ENCODE results near the gene NUDT4. TPM values are rescaled to one million over a fixed set of nuclear protein-coding genes. Genes with fewer than 3 reads are reported as not detected.
A peak's percentile ranks its signal among the peaks of the same experiment; 100 is the strongest.

The NUDT4 gene
- total and polyA plus RNA-seq, 2 of the 4 experiments (the other 2 are of a cell fraction), result 23.6 to 25.6 TPM

DNA sequence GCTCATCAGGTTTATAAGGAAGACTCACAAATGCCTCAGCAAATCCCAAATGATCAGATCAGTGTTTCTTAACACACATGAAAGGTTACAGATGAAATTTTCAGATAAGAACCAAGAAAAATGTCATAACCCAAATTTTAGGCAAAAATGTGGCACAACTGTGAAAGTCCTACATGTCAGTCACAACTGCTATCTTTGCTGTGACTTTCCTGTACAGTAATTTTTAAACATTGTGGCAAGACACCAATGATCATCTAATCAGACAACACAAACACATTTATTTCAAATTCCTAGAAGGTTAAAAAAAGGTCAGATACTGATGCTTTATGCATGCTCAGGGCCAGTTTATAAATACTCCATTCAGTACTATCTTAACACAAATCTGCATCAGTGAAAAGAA, 31.1 kb downstream of the NUDT4 start:
- no peak overlapping the region for H2BK120ac ChIP-seq (ENCODE audit: low read depth, low read length)
- H2AK5ac ChIP-seq (ENCODE audit: low read depth, low read length), result no peak overlapping the region
- H4K8ac ChIP-seq (ENCODE audit: low read depth in 2 of 2, low read length in 2 of 2), result no peak overlapping the region
- no peaks in the 10 kb centered on the region for H3K9me3 ChIP-seq (ENCODE audit: control insufficient read depth, insufficient read depth, low read length)
- intact Hi-C loops (cut with micrococcal nuclease), result no loop called here
- no peak overlapping the region for H4K5ac ChIP-seq (ENCODE audit: low read depth, low read length)
- H2BK15ac ChIP-seq (ENCODE audit: low read depth, low read length), result no peak overlapping the region
- H2BK20ac ChIP-seq (ENCODE audit: low read depth, low read length), result no peak overlapping the region
- ATAC-seq (ENCODE audit: low read depth), result no peak
- no peak overlapping the region for H3K9ac ChIP-seq (ENCODE audit: low read depth, low read length)
- no peak overlapping the region for H3K4ac ChIP-seq (ENCODE audit: low read depth, low read length)
- TF ChIP-seq SMC3 (IDR thresholded peaks at IDR 0.05; ENCODE audit: low read depth, low read length), result no peak
- TF ChIP-seq MAZ (IDR thresholded peaks at IDR 0.05; ENCODE audit: borderline replicate concordance, low read depth, low read length), result no peak
- no peak for TF ChIP-seq RAD21 (IDR thresholded peaks at IDR 0.05; ENCODE audit: low read length)
- no peak for TF ChIP-seq RCOR1 (IDR thresholded peaks at IDR 0.05; ENCODE audit: insufficient replicate concordance, low read length)
- no peak for TF ChIP-seq POLR2A (IDR thresholded peaks at IDR 0.05; ENCODE audit: low read depth, low read length)
- TF ChIP-seq RFX5 (IDR thresholded peaks at IDR 0.05; ENCODE audit: low read depth, low read length), result no peak
- TF ChIP-seq MAFK (IDR thresholded peaks at IDR 0.05; ENCODE audit: low read depth, low read length), result no peak
- TF ChIP-seq ELK1 (IDR thresholded peaks at IDR 0.05; ENCODE audit: borderline replicate concordance, low read depth, low read length), result no peak
- TF ChIP-seq FOS (IDR thresholded peaks at IDR 0.05; ENCODE audit: low read depth, low read length), result no peak
- TF ChIP-seq NFE2L2 (IDR thresholded peaks at IDR 0.05; ENCODE audit: low read depth, low read length), result no peak
- TF ChIP-seq CEBPB (IDR thresholded peaks at IDR 0.05; ENCODE audit: low read depth, low read length), result no peak
- no peak for TF ChIP-seq CHD1 (IDR thresholded peaks at IDR 0.05; ENCODE audit: low read depth, low read length)
- TF ChIP-seq USF2 (IDR thresholded peaks at IDR 0.05; ENCODE audit: low read depth, low read length), result no peak
- no peak for TF ChIP-seq BHLHE40 (IDR thresholded peaks at IDR 0.05; ENCODE audit: low read depth, low read length)
- TF ChIP-seq, protein P1, sequence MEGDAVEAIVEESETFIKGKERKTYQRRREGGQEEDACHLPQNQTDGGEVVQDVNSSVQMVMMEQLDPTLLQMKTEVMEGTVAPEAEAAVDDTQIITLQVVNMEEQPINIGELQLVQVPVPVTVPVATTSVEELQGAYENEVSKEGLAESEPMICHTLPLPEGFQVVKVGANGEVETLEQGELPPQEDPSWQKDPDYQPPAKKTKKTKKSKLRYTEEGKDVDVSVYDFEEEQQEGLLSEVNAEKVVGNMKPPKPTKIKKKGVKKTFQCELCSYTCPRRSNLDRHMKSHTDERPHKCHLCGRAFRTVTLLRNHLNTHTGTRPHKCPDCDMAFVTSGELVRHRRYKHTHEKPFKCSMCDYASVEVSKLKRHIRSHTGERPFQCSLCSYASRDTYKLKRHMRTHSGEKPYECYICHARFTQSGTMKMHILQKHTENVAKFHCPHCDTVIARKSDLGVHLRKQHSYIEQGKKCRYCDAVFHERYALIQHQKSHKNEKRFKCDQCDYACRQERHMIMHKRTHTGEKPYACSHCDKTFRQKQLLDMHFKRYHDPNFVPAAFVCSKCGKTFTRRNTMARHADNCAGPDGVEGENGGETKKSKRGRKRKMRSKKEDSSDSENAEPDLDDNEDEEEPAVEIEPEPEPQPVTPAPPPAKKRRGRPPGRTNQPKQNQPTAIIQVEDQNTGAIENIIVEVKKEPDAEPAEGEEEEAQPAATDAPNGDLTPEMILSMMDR (conservative IDR thresholded peaks at IDR 0.05; ENCODE audit: low read depth, low read length), result no peak
- no peak for TF ChIP-seq MXI1 (IDR thresholded peaks at IDR 0.05; ENCODE audit: borderline replicate concordance, low read depth, low read length)
- H3K56ac ChIP-seq (ENCODE audit: extremely low read depth, insufficient read depth, low read length), result no peak overlapping the region
- H3K23ac ChIP-seq (ENCODE audit: low read depth, low read length), result no peak overlapping the region
- dilution Hi-C loops (cut with HindIII; ENCODE audit: low sequenced_read_pairs, unreplicated experiment), result no loop called here
- no peak overlapping the region for H3K4me2 ChIP-seq (ENCODE audit: low read depth, low read length)
- no TSS peak for BruUV-seq (replicated peaks)
- H3K14ac ChIP-seq (replicated peaks; ENCODE audit: low read depth, low read length), result no peak overlapping the region
- H2AK9ac ChIP-seq (replicated peaks; ENCODE audit: low read depth, low read length, poor library complexity), result no peak overlapping the region
- ChIA-PET POLR2A (ENCODE audit: unreplicated experiment) (no interaction called here), CTCF (interaction anchor here (0.9 kb wide), 1 partner anchor 11 kb away, joined by 3 read pairs; no protein-coding TSS in a partner anchor)
- no peak overlapping the region for H3K27ac ChIP-seq (ENCODE audit: insufficient read depth, low read length)
- H4K91ac ChIP-seq (ENCODE audit: insufficient read depth, low read depth, low read length), result no peak overlapping the region
- no peak overlapping the region for H3K18ac ChIP-seq (ENCODE audit: low read depth, low read length)
- peaks cover 3% of the 10 kb centered on the region for H3K36me3 ChIP-seq (ENCODE audit: control insufficient read depth, insufficient read depth, low read length)
- in situ Hi-C loops (cut with MboI; ENCODE audit: low sequenced_read_pairs), result loop anchor here (25.0 kb wide), 1 partner anchor 622 kb away; no protein-coding TSS in a partner anchor
- H3K4me3 ChIP-seq (ENCODE audit: insufficient read depth, low read depth, low read length), result no peak overlapping the region
- H3K4me1 ChIP-seq (ENCODE audit: control insufficient read depth, insufficient read depth, low read length), result peaks cover 8% of the 10 kb centered on the region
- H3K79me1 ChIP-seq (ENCODE audit: low read depth in 1 of 2, low read length in 2 of 2), result peaks cover 21 to 65% of the 10 kb centered on the region in 2 experiments
- H3K9me1 ChIP-seq (ENCODE audit: insufficient read depth, low read length), result peaks cover 21% of the 10 kb centered on the region
- H4K20me1 ChIP-seq (ENCODE audit: insufficient read depth, low read length), result peaks cover 12% of the 10 kb centered on the region; the same call in 1 of the 2 replicates
- no peak for DNase-seq
- no peaks in the 10 kb centered on the region for H3K27me3 ChIP-seq (ENCODE audit: control insufficient read depth, insufficient read depth, low read length)
- H2AFZ ChIP-seq (replicated peaks; ENCODE audit: low read length, poor library complexity), result no peak overlapping the region
- peak overlapping the region; percentile 15 for H2BK5ac ChIP-seq (ENCODE audit: low read depth, low read length, poor library complexity, severe bottlenecking)

All from IMR-90 (cell line).